ENCODE results near the gene TATDN3. TPM values are rescaled to one million over a fixed set of nuclear protein-coding genes. Genes with fewer than 3 reads are reported as not detected.

TATDN3 gene
- total RNA-seq, 1 experiment from 2014 or later, result 12.4 TPM

- CTCF ChIA-PET, result interaction anchor here (0.6 kb wide), 1 partner anchor 54 kb away, joined by 7 read pairs; the partner anchor contains the start of gene BATF3
- POLR2A ChIA-PET, result no interaction called here
- intact Hi-C loops (cut with micrococcal nuclease; ENCODE audit: unreplicated experiment), result no loop called here
- no peak for TF ChIP-seq CTCF (IDR thresholded peaks at IDR 0.05; ENCODE audit: insufficient read depth in 1 of 2, low read depth in 1 of 2, low read length in 1 of 2, severe bottlenecking in 1 of 2, unreplicated experiment in 1 of 2)
- H3K9me3 Mint-ChIP-seq (ENCODE audit: unreplicated experiment), result no peaks in the 10 kb centered on the region
- no peak overlapping the region for H3K4me3 ChIP-seq (ENCODE audit: low read depth, low read length)
- H3K4me1 Mint-ChIP-seq (ENCODE audit: low read depth, unreplicated experiment), result peaks cover 8% of the 10 kb centered on the region
- no peaks in the 10 kb centered on the region for H3K36me3 Mint-ChIP-seq (ENCODE audit: insufficient read depth, unreplicated experiment)
- H3K9me3 ChIP-seq, result no peaks in the 10 kb centered on the region
- H3K4me3 Mint-ChIP-seq (ENCODE audit: unreplicated experiment), result no peak overlapping the region
- no peak overlapping the region for H3K27ac Mint-ChIP-seq (ENCODE audit: unreplicated experiment)
- no peak for DNase-seq
- H3K36me3 ChIP-seq (ENCODE audit: control insufficient read depth, insufficient read depth, low read length), result no peaks in the 10 kb centered on the region
- no peaks in the 10 kb centered on the region for H3K27me3 ChIP-seq (replicated peaks; ENCODE audit: control insufficient read depth, insufficient read depth, low read length)
- H3K27me3 Mint-ChIP-seq (ENCODE audit: insufficient read depth, unreplicated experiment), result no peaks in the 10 kb centered on the region
- no TSS peak for BruUV-seq (replicated peaks)
- no peaks in the 10 kb centered on the region for H3K4me1 ChIP-seq
Measured at GRCh38 chr1:212752934-212753497, 38.7 kb upstream of the TATDN3 start.

DNA sequence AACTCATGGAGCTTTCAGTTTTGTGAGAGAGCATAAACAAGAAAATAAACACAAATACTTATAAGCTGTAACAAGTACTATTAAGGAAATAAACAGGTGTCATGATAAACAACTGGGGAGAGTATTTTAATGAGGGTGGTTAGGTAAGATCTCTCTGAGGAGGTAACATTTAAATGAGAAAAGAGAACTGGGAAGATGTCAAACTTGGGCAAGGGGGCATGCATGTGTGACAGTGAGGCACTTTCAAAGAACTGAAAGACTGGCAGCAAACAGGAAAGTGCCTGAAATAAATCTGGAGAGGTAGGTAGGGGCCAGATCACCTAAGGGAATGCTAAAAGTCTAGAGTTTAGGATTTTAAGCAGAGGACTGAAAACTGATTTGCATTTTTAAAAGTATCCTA lies 37.9 kb upstream of the TATDN3 start:
- Mint-ChIP-seq H3K36me3 (ENCODE audit: insufficient read depth, unreplicated experiment) (no peaks in the 10 kb centered on the region), H3K4me3 (ENCODE audit: unreplicated experiment) (no peak overlapping the region), H3K9me3 (ENCODE audit: unreplicated experiment) (no peaks in the 10 kb centered on the region), H3K27me3 (ENCODE audit: insufficient read depth, unreplicated experiment) (no peaks in the 10 kb centered on the region), H3K4me1 (ENCODE audit: low read depth, unreplicated experiment) (peaks cover 8% of the 10 kb centered on the region), H3K27ac (ENCODE audit: unreplicated experiment) (no peak overlapping the region)
- no peak for DNase-seq
- no peak for TF ChIP-seq CTCF (IDR thresholded peaks at IDR 0.05; ENCODE audit: insufficient read depth in 1 of 2, low read depth in 1 of 2, low read length in 1 of 2, severe bottlenecking in 1 of 2, unreplicated experiment in 1 of 2)
- H3K27me3 ChIP-seq (replicated peaks; ENCODE audit: control insufficient read depth, insufficient read depth, low read length), result no peaks in the 10 kb centered on the region
- no peaks in the 10 kb centered on the region for H3K36me3 ChIP-seq (ENCODE audit: control insufficient read depth, insufficient read depth, low read length)
- ChIA-PET POLR2A (no interaction called here), CTCF (no interaction called here)
- H3K9me3 ChIP-seq, result no peaks in the 10 kb centered on the region
- H3K4me3 ChIP-seq (ENCODE audit: low read depth, low read length), result no peak overlapping the region
- no peaks in the 10 kb centered on the region for H3K4me1 ChIP-seq
- BruUV-seq (replicated peaks), result no TSS peak
- intact Hi-C loops (cut with micrococcal nuclease; ENCODE audit: unreplicated experiment), result no loop called here

- POLR2A ChIA-PET, result no interaction called here
- CTCF ChIA-PET, result interaction anchor here (0.6 kb wide), 1 partner anchor 53 kb away, joined by 3 read pairs; no protein-coding TSS in a partner anchor
- Histone ChIP-seq H3K9me3 (no peaks in the 10 kb centered on the region), H3K4me1 (no peaks in the 10 kb centered on the region), H3K27me3 (replicated peaks; ENCODE audit: control insufficient read depth, insufficient read depth, low read length) (no peaks in the 10 kb centered on the region), H3K36me3 (ENCODE audit: control insufficient read depth, insufficient read depth, low read length) (no peaks in the 10 kb centered on the region), H3K4me3 (ENCODE audit: low read depth, low read length) (no peak overlapping the region)
- H3K4me1 Mint-ChIP-seq (ENCODE audit: low read depth, unreplicated experiment), result peaks cover 8% of the 10 kb centered on the region
- no peaks in the 10 kb centered on the region for H3K27me3 Mint-ChIP-seq (ENCODE audit: insufficient read depth, unreplicated experiment)
- BruUV-seq (replicated peaks), result no TSS peak
- no peaks in the 10 kb centered on the region for H3K9me3 Mint-ChIP-seq (ENCODE audit: unreplicated experiment)
- no peaks in the 10 kb centered on the region for H3K36me3 Mint-ChIP-seq (ENCODE audit: insufficient read depth, unreplicated experiment)
- H3K4me3 Mint-ChIP-seq (ENCODE audit: unreplicated experiment), result no peak overlapping the region
- DNase-seq, result no peak
- TF ChIP-seq CTCF (IDR thresholded peaks at IDR 0.05; ENCODE audit: insufficient read depth in 1 of 2, low read depth in 1 of 2, low read length in 1 of 2, severe bottlenecking in 1 of 2, unreplicated experiment in 1 of 2), result no peak
- H3K27ac Mint-ChIP-seq (ENCODE audit: unreplicated experiment), result no peak overlapping the region
- intact Hi-C loops (cut with micrococcal nuclease; ENCODE audit: unreplicated experiment), result no loop called here
Measured at GRCh38 chr1:212754193-212754592, 37.5 kb upstream of the TATDN3 start.
